Measurements from ENCODE around the gene TMEM238L.

- no peak for TF ChIP-seq POLR2A (IDR thresholded peaks at IDR 0.05; ENCODE audit: insufficient read depth in 1 of 2, low read depth in 2 of 2, low read length in 2 of 2)
- TF ChIP-seq BRCA1 (CRISPR knock-in tag; IDR thresholded peaks at IDR 0.05), result no peak
- no peak for TF ChIP-seq ZNF280B (CRISPR knock-in tag; IDR thresholded peaks at IDR 0.05; ENCODE audit: borderline replicate concordance)
- TF ChIP-seq ZSCAN29 (CRISPR knock-in tag; conservative IDR thresholded peaks at IDR 0.05), result no peak
- TF ChIP-seq NFYB (CRISPR knock-in tag; IDR thresholded peaks at IDR 0.05), result no peak
- no peak for TF ChIP-seq ZNF670 (CRISPR knock-in tag; IDR thresholded peaks at IDR 0.05; ENCODE audit: borderline replicate concordance)
- no peak for TF ChIP-seq CTCF (CRISPR knock-in tag; IDR thresholded peaks at IDR 0.05)
- no peak for TF ChIP-seq TFDP2 (CRISPR knock-in tag; IDR thresholded peaks at IDR 0.05)
- TF ChIP-seq KMT2B (CRISPR knock-in tag; IDR thresholded peaks at IDR 0.05), result no peak
Observed at GRCh38 chr17:10792151-10792550, 11.7 kb downstream of the TMEM238L start.
